ENCODE results near the gene CCN5. TPM values are rescaled to one million over a fixed set of nuclear protein-coding genes. Genes with fewer than 3 reads are reported as not detected.

CCN5 gene
- total RNA-seq, 1 donor from 2014 or later: 134 TPM

Other genes with a start within 250 kb of the CCN5 start
- 16.0 TPM for gene TTPAL, start 239.5 kb upstream of the CCN5 start, total RNA-seq
- 77.3 TPM for gene SERINC3, start 193.3 kb upstream of the CCN5 start, total RNA-seq
- gene PKIG, start 132.8 kb upstream of the CCN5 start, total RNA-seq: 146 TPM
- 25.3 TPM for gene ADA, start 63.7 kb upstream of the CCN5 start, total RNA-seq
- gene KCNK15, start 30.5 kb downstream of the CCN5 start, total RNA-seq: 1.5 TPM
- 6.4 TPM for gene RIMS4, start 95.2 kb downstream of the CCN5 start, total RNA-seq
- gene YWHAB, start 170.3 kb downstream of the CCN5 start, total RNA-seq: 87.4 TPM
- gene PABPC1L, start 194.7 kb downstream of the CCN5 start, total RNA-seq: 19.6 TPM
- gene TOMM34, start 245.0 kb downstream of the CCN5 start, total RNA-seq: 16.2 TPM

Measured in vagina (tissue), 1 donor.